ENCODE data around the gene HSF5. TPM values are rescaled to one million over a fixed set of nuclear protein-coding genes. Genes with fewer than 3 reads are reported as not detected.

HSF5 gene
- total RNA-seq, 4 donors from 2014 or later = 0.28 to 0.83 TPM; not detected in 2

- Histone ChIP-seq H3K27ac (peak overlapping the region in 1 of 4 donors; percentile 20), H3K4me1 (peaks cover 0 to 8% (median 0%) of the 10 kb centered on the region in 4 donors), H3K36me3 (no peaks in the 10 kb centered on the region), H3K4me3 (peak overlapping the region in 2 of 4 donors; percentile 7 to 47), H3K9me3 (no peaks in the 10 kb centered on the region), H3K27me3 (no peaks in the 10 kb centered on the region)
- no peak for DNase-seq
- no peak for TF ChIP-seq POLR2A (IDR thresholded peaks at IDR 0.05)
- TF ChIP-seq CTCF (IDR thresholded peaks at IDR 0.05) = no peak
These were observed 76.8 kb downstream of the HSF5 start for GRCh38 chr17:58411408-58411894.

- peak overlapping the region in 2 of 4 donors; percentile 7 to 47 for H3K4me3 ChIP-seq
- H3K36me3 ChIP-seq = no peaks in the 10 kb centered on the region
- H3K4me1 ChIP-seq = peaks cover 0 to 8% (median 0%) of the 10 kb centered on the region in 4 donors
- no peak for DNase-seq
- TF ChIP-seq CTCF (IDR thresholded peaks at IDR 0.05) (no peak), POLR2A (IDR thresholded peaks at IDR 0.05) (no peak)
- H3K27me3 ChIP-seq = no peaks in the 10 kb centered on the region
- H3K27ac ChIP-seq = peak overlapping the region in 1 of 4 donors; percentile 20
- no peaks in the 10 kb centered on the region for H3K9me3 ChIP-seq
These were observed 77.3 kb downstream of the HSF5 start for GRCh38 chr17:58410714-58411407.

GRCh38 chr17:58409432-58409831 is 78.8 kb downstream of the HSF5 start:
- TF ChIP-seq POLR2A (IDR thresholded peaks at IDR 0.05) (no peak), CTCF (IDR thresholded peaks at IDR 0.05) (no peak)
- peaks cover 0 to 8% (median 0%) of the 10 kb centered on the region in 4 donors for H3K4me1 ChIP-seq
- no peak for DNase-seq
- H3K4me3 ChIP-seq = peak overlapping the region in 1 of 4 donors; percentile 7
- H3K27ac ChIP-seq = peak overlapping the region in 1 of 4 donors; percentile 44
- H3K36me3 ChIP-seq = no peaks in the 10 kb centered on the region
- no peaks in the 10 kb centered on the region for H3K9me3 ChIP-seq
- H3K27me3 ChIP-seq = no peaks in the 10 kb centered on the region

GRCh38 chr17:58403311-58403710 is 84.9 kb downstream of the HSF5 start:
- Histone ChIP-seq H3K4me1 (peaks cover 0 to 13% (median 0%) of the 10 kb centered on the region in 4 donors), H3K27ac (peak overlapping the region in 1 of 4 donors; percentile 14), H3K36me3 (no peaks in the 10 kb centered on the region), H3K4me3 (no peak overlapping the region), H3K27me3 (no peaks in the 10 kb centered on the region), H3K9me3 (no peaks in the 10 kb centered on the region)
- DNase-seq = no peak
- no peak for TF ChIP-seq CTCF (IDR thresholded peaks at IDR 0.05)
- TF ChIP-seq POLR2A (IDR thresholded peaks at IDR 0.05) = no peak

GRCh38 chr17:58402679-58403078 is 85.5 kb downstream of the HSF5 start:
- Histone ChIP-seq H3K36me3 (no peaks in the 10 kb centered on the region), H3K4me3 (no peak overlapping the region), H3K4me1 (peaks cover 0 to 15% (median 0%) of the 10 kb centered on the region in 4 donors), H3K27me3 (no peaks in the 10 kb centered on the region), H3K27ac (peak overlapping the region in 1 of 4 donors; percentile 14), H3K9me3 (no peaks in the 10 kb centered on the region)
- no peak for DNase-seq
- TF ChIP-seq POLR2A (IDR thresholded peaks at IDR 0.05) = no peak

GRCh38 chr17:58402047-58402446 is 86.2 kb downstream of the HSF5 start:
- Histone ChIP-seq H3K4me1 (peaks cover 0 to 17% (median 0%) of the 10 kb centered on the region in 4 donors), H3K9me3 (no peaks in the 10 kb centered on the region), H3K4me3 (no peak overlapping the region), H3K36me3 (no peaks in the 10 kb centered on the region), H3K27me3 (no peaks in the 10 kb centered on the region), H3K27ac (peak overlapping the region in 1 of 4 donors; percentile 40)
- TF ChIP-seq CTCF (IDR thresholded peaks at IDR 0.05) = no peak
- TF ChIP-seq POLR2A (IDR thresholded peaks at IDR 0.05) = no peak
- DNase-seq = no peak

All from Peyer's patch (tissue), 4 donors.